GM23248 (cell line): Measurements from ENCODE around the gene ACSL4. TPM values are rescaled to one million over a fixed set of nuclear protein-coding genes. Genes with fewer than 3 reads are reported as not detected.

Experiments used
- DNase-seq: peaks from one replicate; pipeline ENCODE4 v3.0.0-alpha.2; 2015
- H2AFZ ChIP-seq: fragments of 200-600 bp; sonication (generic); 2 replicates; pipeline ENCODE4 v1.6.1; 2016; ENCODE audit warnings: antibody characterized with exemption
- H3F3A ChIP-seq: fragments of 200-600 bp; sonication (generic); 2 replicates; pipeline ENCODE4 v1.6.1; 2016; ENCODE audit warnings: mild to moderate bottlenecking, antibody characterized with exemption, mixed run types; ENCODE audit not compliant: insufficient read depth
- H3K27ac ChIP-seq: fragments of 200-600 bp; sonication (generic); 2 replicates; pipeline ENCODE4 v1.5.1; 2016; ENCODE audit warnings: mild to moderate bottlenecking
- H3K27me3 ChIP-seq: fragments of 200-600 bp; sonication (generic); replicated peaks from 2 replicates; pipeline ENCODE4 v1.6.1; 2016; ENCODE audit warnings: mild to moderate bottlenecking; ENCODE audit not compliant: insufficient read depth
- H3K36me3 ChIP-seq: fragments of 200-600 bp; sonication (generic); 2 replicates; pipeline ENCODE4 v1.6.1; 2016; ENCODE audit warnings: low read depth, mild to moderate bottlenecking
- H3K4me1 ChIP-seq: fragments of 200-600 bp; sonication (generic); 2 replicates; pipeline ENCODE4 v1.6.1; 2016; ENCODE audit warnings: mild to moderate bottlenecking; ENCODE audit not compliant: insufficient read depth
- H3K4me2 ChIP-seq: fragments of 200-600 bp; sonication (generic); one replicate; pipeline ENCODE4 v1.6.1; 2016; ENCODE audit warnings: mild to moderate bottlenecking; ENCODE audit not compliant: unreplicated experiment
- H3K4me3 ChIP-seq: fragments of 200-600 bp; sonication (generic); 2 replicates; pipeline ENCODE4 v1.5.1; 2016; ENCODE audit warnings: mild to moderate bottlenecking
- H3K79me2 ChIP-seq: fragments of 200-600 bp; sonication (generic); 2 replicates; pipeline ENCODE4 v1.6.1; 2016; ENCODE audit warnings: mild to moderate bottlenecking; ENCODE audit not compliant: insufficient read depth
- H3K9ac ChIP-seq: fragments of 200-600 bp; sonication (generic); 2 replicates; pipeline ENCODE4 v1.6.1; 2016; ENCODE audit warnings: mild to moderate bottlenecking
- H3K9me2 ChIP-seq: fragments of 200-600 bp; sonication (generic); 2 replicates; pipeline ENCODE4 v1.6.1; 2016; ENCODE audit warnings: mixed run types, mild to moderate bottlenecking, moderate library complexity; ENCODE audit not compliant: insufficient read depth
- H3K9me3 ChIP-seq: fragments of 200-600 bp; sonication (generic); one replicate; pipeline ENCODE4 v1.6.1; 2017; ENCODE audit warnings: low read depth
- H4K20me1 ChIP-seq: fragments of 200-600 bp; sonication (generic); 2 replicates; pipeline ENCODE4 v1.6.0; 2016; ENCODE audit not compliant: insufficient read depth
- EZH2 ChIP-seq: fragments of 200-600 bp; sonication (generic); IDR thresholded peaks from 2 replicates; pipeline ENCODE4 v1.6.1; 2018; ENCODE audit warnings: antibody characterized with exemption, mild to moderate bottlenecking; ENCODE audit not compliant: insufficient read depth, poor library complexity, severe bottlenecking
- EZH2phosphoT487 ChIP-seq: fragments of 200-600 bp; sonication (generic); IDR thresholded peaks from 2 replicates; pipeline ENCODE4 v1.6.1; 2018; ENCODE audit warnings: antibody characterized with exemption, moderate library complexity, mild to moderate bottlenecking, low read depth; ENCODE audit not compliant: insufficient read depth
- WGBS, 2 experiments: methylation state at CpG; one replicate each; pipeline ENCODE4 v1.1.6; 2015 to 2017; ENCODE audit warnings: low lambda C conversion rate in 2 of 2, low coverage in 1 of 2; ENCODE audit errors: missing lambda C conversion rate in 2 of 2; 5-methylcytosine and 5-hydroxymethylcytosine counted together
- in situ Hi-C: fragments of 300-500 bp; cut with MboI; formaldehyde crosslinking; loops from 2 replicates; pipeline ENCODE4 v1.15.0; 2020
- polyA plus RNA-seq: library from polyadenylated mRNA; unstranded; fragments of >200 nt; fragmentation: Nextera tagmentation; extraction: Ambion mirVana; gene quantifications from 2 replicates; pipeline ENCODE4 v1.2.1, GENCODE V29; 2016
- total RNA-seq: library from RNA; depleted of rRNA; stranded (reverse); fragments of >200 nt; shearing (Covaris generic); gene quantifications from 2 replicates; pipeline ENCODE4 v1.2.3, GENCODE V29; 2014

The ACSL4 gene
- total and polyA plus RNA-seq, 2 experiments from 2014 or later = 33.2 to 81.7 TPM

GRCh38 chrX:109775386-109775785 is 42.3 kb upstream of the ACSL4 start:
- Histone ChIP-seq H4K20me1 (no peaks in the 10 kb centered on the region), H3K9ac (no peak overlapping the region), H3K27ac (no peak overlapping the region), H3K79me2 (no peaks in the 10 kb centered on the region), H3K9me2 (no peaks in the 10 kb centered on the region), H3K36me3 (no peaks in the 10 kb centered on the region), H2AFZ (no peak overlapping the region), H3K4me1 (peaks cover 10% of the 10 kb centered on the region), H3K4me3 (no peak overlapping the region), H3K4me2 (no peak overlapping the region), H3K27me3 (no peaks in the 10 kb centered on the region), H3F3A (0 out of 2 replicates have a peak, but pooled peaks cover 5% of the 10 kb centered on the region), H3K9me3 (no peaks in the 10 kb centered on the region)
- WGBS, 2 experiments = 98 to 100% methylated on average over 3 of the region's 3 CpGs
- in situ Hi-C loops = no loop called here
- no peak for TF ChIP-seq EZH2
- no peak for TF ChIP-seq EZH2phosphoT487
- no peak for DNase-seq

DNA sequence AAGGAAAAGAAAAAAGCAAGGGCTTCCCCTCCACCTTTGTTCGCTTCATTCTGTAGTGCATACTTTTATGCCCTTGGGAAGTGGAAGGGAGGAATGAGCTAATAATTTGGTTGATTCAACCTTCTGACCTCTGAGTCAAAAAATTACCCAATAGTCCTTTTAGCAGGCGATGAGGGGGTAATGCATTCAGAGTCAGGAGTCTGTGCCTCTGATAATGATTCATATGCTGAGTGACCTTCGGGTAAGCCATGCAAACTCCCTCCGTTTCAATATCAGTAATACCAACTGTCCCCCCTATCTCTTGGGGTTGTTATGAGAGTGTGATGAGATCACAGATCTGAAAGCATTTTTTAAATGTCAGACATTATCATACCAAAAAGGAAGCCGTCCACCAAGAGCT is 41.6 kb upstream of the ACSL4 start:
- Histone ChIP-seq H3F3A (0 out of 2 replicates have a peak, but pooled peaks cover 5% of the 10 kb centered on the region), H3K4me1 (peaks cover 10% of the 10 kb centered on the region), H3K9me2 (no peaks in the 10 kb centered on the region), H2AFZ (no peak overlapping the region), H3K4me2 (peak overlapping the region; percentile 65), H3K27ac (peak overlapping the region; percentile 53), H3K4me3 (peak overlapping the region; percentile 42; the same call in 1 of the 2 replicates), H3K9ac (no peak overlapping the region), H3K79me2 (no peaks in the 10 kb centered on the region), H4K20me1 (no peaks in the 10 kb centered on the region), H3K36me3 (no peaks in the 10 kb centered on the region), H3K27me3 (no peaks in the 10 kb centered on the region), H3K9me3 (no peaks in the 10 kb centered on the region)
- DNase-seq = peak; percentile 84
- TF ChIP-seq EZH2 (no peak), EZH2phosphoT487 (no peak)
- in situ Hi-C loops = no loop called here
- 1 to 3% methylated on average over 5 of the region's 5 CpGs for WGBS, 2 experiments

- Histone ChIP-seq H3K9me2 (no peaks in the 10 kb centered on the region), H3K9ac (no peak overlapping the region), H3K27ac (peak overlapping the region; percentile 53), H3K9me3 (no peaks in the 10 kb centered on the region), H3K4me2 (peak overlapping the region; percentile 65), H2AFZ (no peak overlapping the region), H3K79me2 (no peaks in the 10 kb centered on the region), H3K4me3 (peak overlapping the region; percentile 42), H3K4me1 (peaks cover 10% of the 10 kb centered on the region), H4K20me1 (no peaks in the 10 kb centered on the region), H3F3A (0 out of 2 replicates have a peak, but pooled peaks cover 5% of the 10 kb centered on the region), H3K27me3 (no peaks in the 10 kb centered on the region), H3K36me3 (no peaks in the 10 kb centered on the region)
- DNase-seq = peak; percentile 32
- TF ChIP-seq EZH2 (no peak), EZH2phosphoT487 (no peak)
- in situ Hi-C loops = no loop called here
- 95 to 100% methylated on average over 1 of the region's 1 CpG for WGBS, 2 experiments
These were observed 41.1 kb upstream of the ACSL4 start for GRCh38 chrX:109774136-109774535.

- Histone ChIP-seq H3K9me2 (no peaks in the 10 kb centered on the region), H4K20me1 (no peaks in the 10 kb centered on the region), H2AFZ (no peak overlapping the region), H3K27ac (no peak overlapping the region), H3K4me1 (peaks cover 10% of the 10 kb centered on the region), H3K9me3 (no peaks in the 10 kb centered on the region), H3K4me3 (no peak overlapping the region), H3K4me2 (no peak overlapping the region), H3K9ac (no peak overlapping the region), H3K36me3 (no peaks in the 10 kb centered on the region), H3K27me3 (no peaks in the 10 kb centered on the region), H3F3A (0 out of 2 replicates have a peak, but pooled peaks cover 5% of the 10 kb centered on the region), H3K79me2 (no peaks in the 10 kb centered on the region)
- DNase-seq = no peak
- 86 to 100% methylated on average over 2 of the region's 2 CpGs for WGBS, 2 experiments
- in situ Hi-C loops = no loop called here
- TF ChIP-seq EZH2phosphoT487 (no peak), EZH2 (no peak)
These were observed 40.3 kb upstream of the ACSL4 start for GRCh38 chrX:109773374-109773773.

- H3K27me3 ChIP-seq = no peaks in the 10 kb centered on the region
- no peak overlapping the region for H3K4me3 ChIP-seq
- H3K9ac ChIP-seq = no peak overlapping the region
- 0 out of 2 replicates have a peak, but pooled peaks cover 5% of the 10 kb centered on the region for H3F3A ChIP-seq
- no peak overlapping the region for H2AFZ ChIP-seq
- H3K4me2 ChIP-seq = no peak overlapping the region
- H4K20me1 ChIP-seq = no peaks in the 10 kb centered on the region
- no peak for DNase-seq
- H3K9me2 ChIP-seq = no peaks in the 10 kb centered on the region
- H3K9me3 ChIP-seq = no peaks in the 10 kb centered on the region
- in situ Hi-C loops = no loop called here
- H3K36me3 ChIP-seq = no peaks in the 10 kb centered on the region
- no peak for TF ChIP-seq EZH2phosphoT487
- no peak for TF ChIP-seq EZH2
- WGBS, 2 experiments = 75 to 100% methylated on average over 2 of the region's 2 CpGs
- H3K79me2 ChIP-seq = no peaks in the 10 kb centered on the region
- H3K27ac ChIP-seq = no peak overlapping the region
- H3K4me1 ChIP-seq = peaks cover 10% of the 10 kb centered on the region
These were observed 37.7 kb upstream of the ACSL4 start for GRCh38 chrX:109770780-109771179.
